ENCODE measurements around the gene MEGF6.

Gene MEGF6

DNA sequence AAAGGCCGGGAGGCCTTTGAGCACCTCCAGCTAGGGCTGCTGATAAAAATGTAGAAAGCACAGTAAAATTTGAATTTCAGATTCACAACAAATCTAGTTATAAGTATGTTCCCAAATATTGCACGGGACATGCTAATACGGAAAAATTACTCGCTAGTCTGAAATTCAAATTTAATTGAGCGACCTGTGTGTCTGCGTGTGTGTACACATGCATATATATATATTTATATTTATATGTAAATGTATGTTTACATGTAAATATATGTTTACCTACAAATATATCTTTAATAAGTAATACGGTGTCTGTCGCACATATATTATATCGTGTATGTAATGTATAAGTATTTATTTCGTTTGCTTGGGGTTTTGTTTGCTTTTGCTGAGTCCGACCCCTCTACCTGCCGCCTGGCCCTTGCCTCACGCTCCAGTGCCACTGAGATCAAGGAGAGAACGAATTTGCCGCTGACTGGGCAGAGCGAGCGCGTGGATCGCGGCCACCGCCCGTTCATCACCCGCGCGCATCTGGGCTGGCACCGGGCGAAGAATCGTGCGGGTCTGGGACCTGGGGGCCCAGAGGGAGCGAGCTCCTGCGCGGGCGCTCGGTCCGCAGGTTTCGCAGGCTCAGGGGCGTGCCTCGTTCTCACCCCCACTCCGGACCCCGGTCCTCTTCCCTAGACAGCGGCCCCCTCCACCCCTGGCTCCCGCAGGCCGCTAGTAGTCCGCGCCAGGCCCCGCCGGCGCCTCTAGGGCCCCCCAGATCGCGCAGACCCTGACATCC, 39.1 kb upstream of the MEGF6 start:
- TF ChIP-seq, protein P1, sequence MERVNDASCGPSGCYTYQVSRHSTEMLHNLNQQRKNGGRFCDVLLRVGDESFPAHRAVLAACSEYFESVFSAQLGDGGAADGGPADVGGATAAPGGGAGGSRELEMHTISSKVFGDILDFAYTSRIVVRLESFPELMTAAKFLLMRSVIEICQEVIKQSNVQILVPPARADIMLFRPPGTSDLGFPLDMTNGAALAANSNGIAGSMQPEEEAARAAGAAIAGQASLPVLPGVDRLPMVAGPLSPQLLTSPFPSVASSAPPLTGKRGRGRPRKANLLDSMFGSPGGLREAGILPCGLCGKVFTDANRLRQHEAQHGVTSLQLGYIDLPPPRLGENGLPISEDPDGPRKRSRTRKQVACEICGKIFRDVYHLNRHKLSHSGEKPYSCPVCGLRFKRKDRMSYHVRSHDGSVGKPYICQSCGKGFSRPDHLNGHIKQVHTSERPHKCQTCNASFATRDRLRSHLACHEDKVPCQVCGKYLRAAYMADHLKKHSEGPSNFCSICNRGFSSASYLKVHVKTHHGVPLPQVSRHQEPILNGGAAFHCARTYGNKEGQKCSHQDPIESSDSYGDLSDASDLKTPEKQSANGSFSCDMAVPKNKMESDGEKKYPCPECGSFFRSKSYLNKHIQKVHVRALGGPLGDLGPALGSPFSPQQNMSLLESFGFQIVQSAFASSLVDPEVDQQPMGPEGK (CRISPR knock-in tag; IDR thresholded peaks at IDR 0.05; ENCODE audit: borderline replicate concordance) = no peak
- no peak for ATAC-seq

DNA sequence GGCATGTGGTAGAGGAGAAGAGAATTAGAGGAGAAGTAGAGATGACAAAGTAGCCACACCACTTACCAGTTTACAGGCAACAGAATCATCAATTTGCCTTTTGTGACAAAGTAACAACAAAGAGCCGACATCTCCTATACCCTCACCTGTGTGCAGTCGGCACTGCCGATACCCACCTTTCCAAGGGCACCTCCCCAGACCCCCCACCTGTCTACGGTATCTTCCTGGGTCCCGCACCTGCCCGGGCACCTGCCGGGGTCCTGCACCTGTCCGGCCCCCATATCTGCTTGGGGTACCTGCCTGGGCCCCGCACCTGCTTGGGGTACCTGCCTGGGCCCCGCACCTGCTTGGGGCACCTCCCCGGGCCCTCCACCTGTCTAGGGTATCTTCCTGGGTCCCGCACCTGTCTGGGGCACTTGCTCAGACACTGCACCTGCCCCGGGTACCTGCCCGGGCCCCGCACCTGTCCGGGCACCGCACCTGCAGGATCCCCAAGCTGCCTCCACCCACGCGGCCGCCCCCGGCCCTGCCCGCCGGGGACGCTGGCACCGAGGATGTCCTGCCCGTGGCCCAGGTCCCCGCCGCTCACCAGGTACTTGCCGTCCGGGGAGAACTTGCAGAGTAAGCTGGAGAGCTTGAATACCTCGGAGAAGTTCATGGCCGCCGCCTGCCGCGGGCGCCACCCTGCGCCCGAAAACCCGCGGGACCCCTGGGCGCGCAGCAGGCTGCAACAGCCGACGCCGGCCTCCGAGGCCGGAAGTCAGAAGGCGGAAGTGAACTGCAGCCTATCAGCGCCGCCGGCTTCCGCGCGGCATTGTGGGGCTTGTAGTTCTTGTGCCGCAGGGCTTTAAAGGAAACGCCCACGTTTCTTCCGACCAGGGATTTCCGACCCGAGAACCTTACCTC, 38.3 kb upstream of the MEGF6 start, which contains the start of gene WRAP73:
WRAP73 (minus strand) TSS at position 762 of the 906 bp plus-strand sequence; CDS start at position 658, 104 bp downstream.
- ATAC-seq = peak; percentile 96
- TF ChIP-seq ZNF8 (CRISPR knock-in tag; IDR thresholded peaks at IDR 0.05) (no peak), TOX (CRISPR knock-in tag; IDR thresholded peaks at IDR 0.05; ENCODE audit: borderline replicate concordance) (no peak), POU6F1 (CRISPR knock-in tag; IDR thresholded peaks at IDR 0.05; ENCODE audit: borderline replicate concordance, low read depth) (no peak), ARNTL (CRISPR knock-in tag; IDR thresholded peaks at IDR 0.05; ENCODE audit: borderline replicate concordance, low read depth) (no peak), TCF4 (CRISPR knock-in tag; IDR thresholded peaks at IDR 0.05; ENCODE audit: borderline replicate concordance) (no peak), SNAI2 (CRISPR knock-in tag; IDR thresholded peaks at IDR 0.05) (no peak), PPARA (CRISPR knock-in tag; IDR thresholded peaks at IDR 0.05; ENCODE audit: borderline replicate concordance) (no peak), CSDC2 (CRISPR knock-in tag; IDR thresholded peaks at IDR 0.05) (no peak), OSR1 (CRISPR knock-in tag; IDR thresholded peaks at IDR 0.05) (no peak), ZFP3 (CRISPR knock-in tag; IDR thresholded peaks at IDR 0.05) (no peak)
- TF ChIP-seq, protein P1 (CRISPR knock-in tag; IDR thresholded peaks at IDR 0.05; ENCODE audit: borderline replicate concordance) = no peak
- TF ChIP-seq, protein P2, sequence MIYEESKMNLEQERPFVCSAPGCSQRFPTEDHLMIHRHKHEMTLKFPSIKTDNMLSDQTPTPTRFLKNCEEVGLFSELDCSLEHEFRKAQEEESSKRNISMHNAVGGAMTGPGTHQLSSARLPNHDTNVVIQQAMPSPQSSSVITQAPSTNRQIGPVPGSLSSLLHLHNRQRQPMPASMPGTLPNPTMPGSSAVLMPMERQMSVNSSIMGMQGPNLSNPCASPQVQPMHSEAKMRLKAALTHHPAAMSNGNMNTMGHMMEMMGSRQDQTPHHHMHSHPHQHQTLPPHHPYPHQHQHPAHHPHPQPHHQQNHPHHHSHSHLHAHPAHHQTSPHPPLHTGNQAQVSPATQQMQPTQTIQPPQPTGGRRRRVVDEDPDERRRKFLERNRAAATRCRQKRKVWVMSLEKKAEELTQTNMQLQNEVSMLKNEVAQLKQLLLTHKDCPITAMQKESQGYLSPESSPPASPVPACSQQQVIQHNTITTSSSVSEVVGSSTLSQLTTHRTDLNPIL (CRISPR knock-in tag; IDR thresholded peaks at IDR 0.05; ENCODE audit: low read depth) = no peak

GRCh38 chr1:3646596-3646995, 35.3 kb upstream of the MEGF6 start:
- ATAC-seq = no peak
- no peak for TF ChIP-seq ZNF8 (CRISPR knock-in tag; IDR thresholded peaks at IDR 0.05)
- no peak for TF ChIP-seq POU6F1 (CRISPR knock-in tag; IDR thresholded peaks at IDR 0.05; ENCODE audit: borderline replicate concordance, low read depth)
- TF ChIP-seq ZC3H10 (CRISPR knock-in tag; IDR thresholded peaks at IDR 0.05) = no peak
- no peak for TF ChIP-seq ZNF70 (CRISPR knock-in tag; IDR thresholded peaks at IDR 0.05)
- TF ChIP-seq ISL1 (CRISPR knock-in tag; IDR thresholded peaks at IDR 0.05) = no peak

DNA sequence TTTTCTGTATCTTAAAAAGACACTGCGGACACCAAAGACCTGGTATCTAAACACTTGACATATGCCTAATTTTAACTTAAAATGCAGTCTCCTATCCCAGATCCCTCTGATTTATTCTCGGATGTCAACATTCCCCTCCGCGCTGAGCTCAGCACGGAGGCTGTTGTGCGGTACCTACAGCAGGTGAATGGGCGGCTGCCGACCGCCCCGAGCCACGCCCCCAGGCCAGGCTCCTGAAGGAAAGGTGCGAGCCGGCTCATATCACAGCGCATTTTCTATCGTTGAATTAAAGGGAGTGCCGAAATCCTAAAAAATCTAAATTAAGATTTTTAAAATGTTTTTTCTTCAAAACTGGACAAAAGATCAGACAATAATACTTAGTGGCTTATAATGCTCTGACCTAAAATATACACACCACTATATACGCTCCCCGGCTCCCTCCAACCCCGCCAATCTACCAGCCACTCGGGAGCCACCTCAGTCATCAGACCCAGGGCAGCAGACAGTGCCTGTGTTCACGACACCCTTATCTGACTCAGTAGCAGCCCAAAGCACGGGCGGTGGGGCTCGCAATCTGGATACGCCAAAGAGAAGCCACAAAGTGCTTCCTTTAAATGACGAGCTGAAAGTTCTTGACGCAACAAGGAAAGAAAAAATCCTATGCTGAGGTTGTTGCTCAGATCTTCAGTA, 34.5 kb upstream of the MEGF6 start:
- no peak for ATAC-seq
- TF ChIP-seq ZNF70 (CRISPR knock-in tag; IDR thresholded peaks at IDR 0.05) (no peak), GLIS3 (CRISPR knock-in tag; IDR thresholded peaks at IDR 0.05) (no peak)

Measured in SK-N-SH treated with all-trans-retinoic acid at 6 μM for 48 hours (cell line).